ENCODE results near the gene CBR1.

- peak; percentile 97 for TF ChIP-seq CTCF (conservative IDR thresholded peaks at IDR 0.05; ENCODE audit: low read length)
- no peak for TF ChIP-seq EZH2phosphoT487 (IDR thresholded peaks at IDR 0.05; ENCODE audit: borderline replicate concordance, low read depth, low read length)
Measured at GRCh38 chr21:36028127-36029069, 41.4 kb upstream of the CBR1 start.

Data from OCI-LY7 (cell line).